ENCODE results near the gene C20orf141.
"Not testable (repeated sequence)": the region's sequence is repeated elsewhere in the genome, so short reads cannot be mapped to it uniquely, and the experiment has no call there.

C20orf141 gene, protein sequence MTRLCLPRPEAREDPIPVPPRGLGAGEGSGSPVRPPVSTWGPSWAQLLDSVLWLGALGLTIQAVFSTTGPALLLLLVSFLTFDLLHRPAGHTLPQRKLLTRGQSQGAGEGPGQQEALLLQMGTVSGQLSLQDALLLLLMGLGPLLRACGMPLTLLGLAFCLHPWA

DNA sequence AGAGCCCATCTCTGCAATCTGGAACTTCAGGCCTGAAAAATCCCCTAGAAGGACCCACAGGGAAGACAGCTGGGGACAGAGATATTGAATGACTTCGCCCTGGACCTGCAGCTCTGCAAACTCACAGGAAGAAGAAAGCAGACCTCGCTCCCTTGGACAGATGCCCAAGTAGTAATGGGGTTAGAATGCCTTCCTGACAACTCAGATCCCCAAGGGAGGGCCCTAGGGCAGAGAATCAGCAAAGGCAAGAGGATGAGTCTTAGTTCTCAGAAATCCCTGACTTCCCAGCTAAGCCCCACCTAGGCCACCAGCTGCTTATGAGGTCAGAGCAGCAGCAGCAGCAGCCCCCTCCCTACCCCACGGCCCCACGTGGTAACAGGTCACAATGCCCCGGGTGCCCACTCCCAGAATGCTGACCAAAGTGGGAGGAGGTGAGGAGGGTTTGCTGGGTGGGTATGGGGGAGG is at the start of gene C20orf141:
C20orf141 (plus strand) TSS at position 401 of the 465 bp plus-strand sequence. CDS start 198 bp downstream, outside the sequence.
- Histone ChIP-seq H3K27me3 (ENCODE audit: control insufficient read depth, insufficient read depth, low read length) (peaks cover 19% of the 10 kb centered on the region), H3K9me3 (ENCODE audit: control insufficient read depth, insufficient read depth, low read depth, low read length) (peaks cover 6% of the 10 kb centered on the region), H3K36me3 (ENCODE audit: control insufficient read depth, insufficient read depth, low read length) (no peaks in the 10 kb centered on the region), H3K4me1 (ENCODE audit: control insufficient read depth, insufficient read depth, low read length) (peaks cover 5% of the 10 kb centered on the region; the same call in 1 of the 2 replicates), H3K27ac (ENCODE audit: low read depth, low read length) (no peak within 1 kb of the TSS), H3K9ac (ENCODE audit: low read length) (no peak within 1 kb of the TSS), H3K4me3 (ENCODE audit: low read depth, low read length) (no peak within 1 kb of the TSS)

DNA sequence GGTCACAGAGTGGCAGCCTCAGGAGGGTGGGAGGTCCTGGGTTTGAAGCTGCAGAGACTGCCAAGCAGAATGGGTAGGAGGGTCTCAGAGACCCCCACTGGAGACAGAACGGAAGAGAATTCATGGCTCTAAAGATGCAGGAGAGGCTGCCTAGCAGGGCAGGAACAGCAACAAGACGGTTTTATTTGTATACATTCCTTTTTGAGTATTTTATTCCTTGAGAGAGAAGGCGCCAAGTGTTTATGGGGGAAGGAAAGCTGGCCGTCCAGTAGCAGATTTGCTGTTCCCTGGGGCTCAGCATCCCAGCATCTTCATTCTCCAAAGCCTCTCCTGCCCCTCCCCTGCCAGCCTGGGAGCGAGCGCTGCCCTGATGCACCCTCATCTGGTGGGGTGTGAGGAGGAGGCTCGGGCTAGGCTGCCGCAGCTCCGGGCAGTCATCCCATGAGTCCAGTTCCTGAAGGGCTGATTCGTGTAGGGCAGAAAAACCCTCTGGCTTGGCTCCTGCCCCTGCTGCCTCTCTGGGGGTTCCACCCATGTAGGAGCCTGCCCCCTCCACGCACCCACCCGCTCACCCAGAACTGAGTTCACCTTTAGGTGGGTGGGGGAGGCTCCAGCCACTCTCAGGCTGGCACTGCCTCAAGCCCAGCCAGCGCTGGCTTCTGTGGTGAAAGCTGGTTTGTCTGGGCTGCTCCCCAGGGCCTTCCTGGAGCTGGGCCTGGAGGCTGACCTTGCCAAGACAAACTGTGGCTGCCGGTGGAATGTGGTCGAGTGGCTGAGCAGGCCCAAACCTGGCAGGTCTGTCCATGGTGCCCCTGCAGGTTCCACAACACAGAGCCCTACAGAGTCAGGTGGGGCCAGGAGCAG is 46.8 kb upstream of the C20orf141 start:
- Histone ChIP-seq H3K4me1 (ENCODE audit: control insufficient read depth, insufficient read depth, low read length) (peaks cover 6% of the 10 kb centered on the region; the same call in 1 of the 2 replicates), H3K27me3 (ENCODE audit: control insufficient read depth, insufficient read depth, low read length) (peaks cover 9% of the 10 kb centered on the region; the same call in 1 of the 2 replicates), H3K9me3 (ENCODE audit: control insufficient read depth, insufficient read depth, low read depth, low read length) (no peaks in the 10 kb centered on the region), H3K27ac (ENCODE audit: low read depth, low read length) (no peak overlapping the region), H3K9ac (ENCODE audit: low read length) (no peak overlapping the region), H3K36me3 (ENCODE audit: control insufficient read depth, insufficient read depth, low read length) (no peaks in the 10 kb centered on the region), H3K4me3 (ENCODE audit: low read depth, low read length) (no peak overlapping the region)

DNA sequence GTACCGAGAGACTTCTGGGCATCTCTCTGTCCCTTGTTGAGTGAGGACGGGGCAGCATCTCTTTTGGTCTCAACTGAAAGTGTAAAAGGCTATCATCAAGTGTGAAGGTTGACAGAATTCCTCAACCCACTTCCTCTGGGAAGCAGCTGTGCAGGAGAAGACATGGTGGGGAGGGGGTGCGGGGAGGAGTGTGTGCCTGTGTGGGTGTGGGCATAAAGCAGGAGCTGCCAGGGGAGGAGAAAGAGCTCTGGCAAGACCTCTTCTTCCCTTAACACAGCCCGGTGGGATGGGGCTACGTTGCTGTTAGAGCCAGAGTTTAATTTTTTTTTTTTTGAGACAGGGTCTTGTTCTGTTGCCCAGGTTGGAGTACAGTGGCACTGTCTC is 46.2 kb upstream of the C20orf141 start:
- H3K4me3 ChIP-seq (ENCODE audit: low read depth, low read length): no peak overlapping the region
- H3K9ac ChIP-seq (ENCODE audit: low read length): no peak overlapping the region
- H3K27me3 ChIP-seq (ENCODE audit: control insufficient read depth, insufficient read depth, low read length): peaks cover 9% of the 10 kb centered on the region; the same call in 1 of the 2 replicates
- H3K27ac ChIP-seq (ENCODE audit: low read depth, low read length): no peak overlapping the region
- H3K4me1 ChIP-seq (ENCODE audit: control insufficient read depth, insufficient read depth, low read length): peaks cover 6% of the 10 kb centered on the region; the same call in 1 of the 2 replicates
- H3K36me3 ChIP-seq (ENCODE audit: control insufficient read depth, insufficient read depth, low read length): no peaks in the 10 kb centered on the region
- H3K9me3 ChIP-seq (ENCODE audit: control insufficient read depth, insufficient read depth, low read depth, low read length): no peaks in the 10 kb centered on the region

DNA sequence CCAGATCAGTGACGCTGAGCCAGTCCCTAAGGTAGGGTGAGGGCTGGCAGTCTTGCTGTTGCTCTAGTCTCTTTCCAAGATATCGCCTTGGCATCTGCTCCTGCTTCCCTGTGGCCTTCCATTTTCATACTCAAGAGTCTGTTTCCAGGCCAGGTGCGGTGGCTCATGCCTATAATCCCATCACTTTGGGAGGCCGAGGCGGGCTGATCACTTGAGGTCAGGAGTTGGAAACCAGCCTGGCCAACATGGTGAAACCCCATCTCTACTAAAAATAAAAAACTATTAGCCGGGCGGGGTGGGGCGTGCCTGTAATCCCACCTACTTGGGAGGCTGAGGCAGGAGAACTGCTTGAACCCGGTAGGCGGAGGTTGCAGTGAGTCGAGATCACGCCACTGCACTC is 44.7 kb upstream of the C20orf141 start:
- H3K36me3 ChIP-seq (ENCODE audit: control insufficient read depth, insufficient read depth, low read length); H3K9me3 ChIP-seq (ENCODE audit: control insufficient read depth, insufficient read depth, low read depth, low read length); H3K4me1 ChIP-seq (ENCODE audit: control insufficient read depth, insufficient read depth, low read length); H3K27me3 ChIP-seq (ENCODE audit: control insufficient read depth, insufficient read depth, low read length); H3K4me3 ChIP-seq (ENCODE audit: low read depth, low read length); H3K9ac ChIP-seq (ENCODE audit: low read length); H3K27ac ChIP-seq (ENCODE audit: low read depth, low read length): not testable (repeated sequence)

DNA sequence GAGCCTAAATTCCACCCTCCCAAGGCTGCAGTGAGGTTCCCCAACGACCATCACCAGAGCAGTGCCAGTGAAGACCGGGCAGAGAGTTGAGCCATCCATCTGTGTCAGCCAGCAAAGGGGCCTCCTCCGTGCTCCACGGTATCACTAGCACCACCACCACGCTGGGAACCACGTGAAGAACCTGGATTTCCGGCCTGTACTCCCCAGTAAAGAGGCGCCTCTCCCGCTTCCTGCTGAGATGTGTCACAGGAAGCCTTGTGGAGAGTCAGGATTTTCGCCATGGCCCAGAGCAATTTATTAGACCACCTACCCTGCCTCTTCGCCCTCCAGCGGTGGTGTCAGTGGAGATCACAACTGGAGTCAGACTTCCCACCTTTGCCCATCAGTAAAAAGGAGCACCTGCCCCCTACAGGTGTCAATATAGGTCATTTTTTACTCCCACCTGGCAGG is 43.1 kb upstream of the C20orf141 start:
- peaks cover 9% of the 10 kb centered on the region; the same call in 1 of the 2 replicates for H3K27me3 ChIP-seq (ENCODE audit: control insufficient read depth, insufficient read depth, low read length)
- H3K36me3 ChIP-seq (ENCODE audit: control insufficient read depth, insufficient read depth, low read length): no peaks in the 10 kb centered on the region
- no peak overlapping the region for H3K27ac ChIP-seq (ENCODE audit: low read depth, low read length)
- H3K9ac ChIP-seq (ENCODE audit: low read length): no peak overlapping the region
- H3K4me1 ChIP-seq (ENCODE audit: control insufficient read depth, insufficient read depth, low read length): peaks cover 6% of the 10 kb centered on the region; the same call in 1 of the 2 replicates
- H3K9me3 ChIP-seq (ENCODE audit: control insufficient read depth, insufficient read depth, low read depth, low read length): 0 out of 2 replicates have a peak, but pooled peaks cover 2% of the 10 kb centered on the region
- H3K4me3 ChIP-seq (ENCODE audit: low read depth, low read length): no peak overlapping the region

DNA sequence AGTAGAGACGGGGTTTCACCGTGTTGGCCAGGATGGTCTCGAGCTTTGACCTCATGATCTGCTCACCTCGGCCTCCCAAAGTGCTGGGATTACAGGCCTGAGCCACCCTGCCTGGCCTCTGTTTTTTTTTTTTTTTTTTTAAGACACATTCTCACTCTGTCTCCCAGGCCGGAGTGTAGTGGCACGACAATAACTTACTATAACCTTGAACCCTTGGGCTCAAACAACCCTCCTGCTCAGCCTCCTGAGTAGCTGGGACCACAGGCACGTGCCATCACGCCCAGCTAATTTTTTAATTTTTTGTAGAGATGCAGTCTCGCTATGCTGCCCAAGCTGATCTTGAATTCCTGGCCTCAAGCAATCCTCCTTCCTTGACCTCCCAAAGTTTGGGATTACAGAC is 41.0 kb upstream of the C20orf141 start:
- no peak overlapping the region for H3K9ac ChIP-seq (ENCODE audit: low read length)
- peaks cover 5% of the 10 kb centered on the region; the same call in 1 of the 2 replicates for H3K27me3 ChIP-seq (ENCODE audit: control insufficient read depth, insufficient read depth, low read length)
- 0 out of 2 replicates have a peak, but pooled peaks cover 2% of the 10 kb centered on the region for H3K9me3 ChIP-seq (ENCODE audit: control insufficient read depth, insufficient read depth, low read depth, low read length)
- H3K4me3 ChIP-seq (ENCODE audit: low read depth, low read length): no peak overlapping the region
- H3K27ac ChIP-seq (ENCODE audit: low read depth, low read length): no peak overlapping the region
- no peaks in the 10 kb centered on the region for H3K36me3 ChIP-seq (ENCODE audit: control insufficient read depth, insufficient read depth, low read length)
- peaks cover 6% of the 10 kb centered on the region; the same call in 1 of the 2 replicates for H3K4me1 ChIP-seq (ENCODE audit: control insufficient read depth, insufficient read depth, low read length)

DNA sequence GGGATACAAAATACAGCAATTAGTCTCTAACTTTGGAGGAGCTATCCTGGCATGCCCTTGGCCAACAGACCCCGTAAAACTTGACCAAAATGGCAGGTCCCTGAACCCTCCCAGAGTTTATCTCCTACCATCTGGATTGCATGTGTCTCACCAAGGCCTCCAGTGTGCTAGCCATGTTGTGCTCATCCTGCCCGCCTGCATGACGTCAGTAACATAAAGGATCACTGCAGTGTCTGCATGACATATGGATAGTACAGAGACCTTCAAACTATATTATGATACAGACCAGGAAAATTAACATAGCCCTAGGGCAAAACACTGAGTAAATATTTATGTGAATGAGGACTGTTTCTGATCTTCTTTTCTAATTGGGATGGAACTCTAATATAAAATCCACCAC is 39.6 kb upstream of the C20orf141 start:
- peaks cover 6% of the 10 kb centered on the region; the same call in 1 of the 2 replicates for H3K4me1 ChIP-seq (ENCODE audit: control insufficient read depth, insufficient read depth, low read length)
- no peak overlapping the region for H3K9ac ChIP-seq (ENCODE audit: low read length)
- no peaks in the 10 kb centered on the region for H3K27me3 ChIP-seq (ENCODE audit: control insufficient read depth, insufficient read depth, low read length)
- H3K4me3 ChIP-seq (ENCODE audit: low read depth, low read length): no peak overlapping the region
- no peak overlapping the region for H3K27ac ChIP-seq (ENCODE audit: low read depth, low read length)
- no peaks in the 10 kb centered on the region for H3K36me3 ChIP-seq (ENCODE audit: control insufficient read depth, insufficient read depth, low read length)
- H3K9me3 ChIP-seq (ENCODE audit: control insufficient read depth, insufficient read depth, low read depth, low read length): 0 out of 2 replicates have a peak, but pooled peaks cover 2% of the 10 kb centered on the region

DNA sequence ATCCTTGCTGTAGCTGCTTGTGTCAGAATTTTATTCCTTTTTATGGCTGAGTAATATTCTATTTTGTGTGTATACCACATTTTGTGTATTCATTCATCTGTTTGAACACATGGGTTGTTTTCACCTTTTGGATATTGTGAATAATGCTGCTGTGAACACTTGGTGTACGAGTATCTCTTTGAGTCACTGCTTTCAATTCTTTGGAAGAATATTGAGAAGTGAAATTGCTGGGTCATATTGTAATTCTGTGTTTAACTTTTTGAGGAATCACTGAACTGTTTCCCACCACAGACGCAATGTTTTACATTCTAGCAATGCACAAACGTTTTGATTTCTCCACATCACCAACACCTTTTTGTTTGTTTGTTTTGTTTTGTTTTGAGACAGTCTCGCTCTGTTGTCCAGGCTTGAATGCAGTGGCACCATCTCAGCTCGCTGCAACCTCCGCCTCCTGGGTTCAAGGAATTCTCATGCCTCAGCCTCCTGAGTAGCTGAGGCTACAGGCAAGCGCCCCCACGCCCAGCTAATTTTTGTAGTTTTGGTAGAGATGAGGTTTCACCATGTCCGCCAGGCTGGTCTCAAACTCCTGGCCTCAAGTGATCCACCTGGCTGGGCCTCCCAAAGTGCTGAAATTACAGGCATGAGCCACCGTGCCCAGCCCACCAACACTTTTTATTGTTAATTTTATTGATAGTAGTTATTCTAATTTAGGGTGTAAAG is 36.0 kb upstream of the C20orf141 start:
- Histone ChIP-seq H3K27me3 (ENCODE audit: control insufficient read depth, insufficient read depth, low read length) (peaks cover 8% of the 10 kb centered on the region), H3K36me3 (ENCODE audit: control insufficient read depth, insufficient read depth, low read length) (no peaks in the 10 kb centered on the region), H3K9me3 (ENCODE audit: control insufficient read depth, insufficient read depth, low read depth, low read length) (0 out of 2 replicates have a peak, but pooled peaks cover 2% of the 10 kb centered on the region), H3K4me1 (ENCODE audit: control insufficient read depth, insufficient read depth, low read length) (no peaks in the 10 kb centered on the region), H3K27ac (ENCODE audit: low read depth, low read length) (no peak overlapping the region), H3K9ac (ENCODE audit: low read length) (no peak overlapping the region), H3K4me3 (ENCODE audit: low read depth, low read length) (no peak overlapping the region)

DNA sequence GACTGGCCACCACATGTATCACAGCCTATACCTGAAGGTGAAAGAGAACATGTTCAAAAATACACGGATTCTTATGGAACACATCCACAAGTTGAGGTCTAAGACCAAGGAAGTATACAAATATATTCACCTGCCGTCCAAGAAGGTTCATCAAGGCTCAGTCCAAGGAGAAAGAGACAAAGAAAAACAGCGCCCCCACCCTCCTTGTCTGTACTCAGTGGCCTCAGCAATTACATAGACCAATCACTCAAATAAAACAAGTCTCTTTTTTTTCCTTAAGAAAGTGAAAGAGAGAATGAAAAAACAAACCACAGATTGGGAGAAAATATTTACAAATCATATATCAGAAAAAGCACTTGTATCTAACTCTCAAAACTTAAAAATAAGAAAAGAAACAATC is 33.8 kb upstream of the C20orf141 start:
- no peak overlapping the region for H3K9ac ChIP-seq (ENCODE audit: low read length)
- H3K4me1 ChIP-seq (ENCODE audit: control insufficient read depth, insufficient read depth, low read length): no peaks in the 10 kb centered on the region
- 0 out of 2 replicates have a peak, but pooled peaks cover 1% of the 10 kb centered on the region for H3K9me3 ChIP-seq (ENCODE audit: control insufficient read depth, insufficient read depth, low read depth, low read length)
- H3K27me3 ChIP-seq (ENCODE audit: control insufficient read depth, insufficient read depth, low read length): peaks cover 8% of the 10 kb centered on the region
- no peaks in the 10 kb centered on the region for H3K36me3 ChIP-seq (ENCODE audit: control insufficient read depth, insufficient read depth, low read length)
- H3K27ac ChIP-seq (ENCODE audit: low read depth, low read length): no peak overlapping the region
- no peak overlapping the region for H3K4me3 ChIP-seq (ENCODE audit: low read depth, low read length)

DNA sequence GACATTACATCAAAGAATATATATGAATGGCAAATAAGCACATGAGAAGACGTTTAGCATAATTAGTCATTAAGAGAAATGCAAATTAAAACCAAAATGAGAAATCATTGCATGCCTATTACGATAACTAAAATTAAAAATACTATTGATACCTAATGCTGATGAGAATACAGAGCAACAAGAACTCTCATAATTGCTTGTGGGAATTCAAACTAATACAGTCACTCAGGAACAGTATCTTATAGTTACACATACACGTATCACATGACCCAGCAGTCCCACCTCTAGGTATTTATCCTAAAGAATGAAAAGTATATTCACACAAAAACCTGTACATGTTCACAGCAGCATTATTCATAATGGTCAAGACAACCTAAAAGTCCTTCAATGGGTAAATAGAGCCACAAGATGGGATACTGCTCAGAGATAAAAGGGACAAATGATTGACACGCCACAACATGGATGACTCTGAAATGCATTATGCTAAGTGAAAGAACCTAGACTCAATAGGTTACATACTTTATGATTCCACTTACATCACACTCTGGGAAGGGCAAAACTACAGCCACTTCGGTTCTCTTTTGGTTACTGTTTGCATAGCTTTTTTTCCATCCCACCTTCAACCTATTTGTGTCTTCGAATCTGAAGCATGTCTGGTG is 30.8 kb upstream of the C20orf141 start:
- H3K4me3 ChIP-seq (ENCODE audit: low read depth, low read length): no peak overlapping the region
- H3K4me1 ChIP-seq (ENCODE audit: control insufficient read depth, insufficient read depth, low read length): no peaks in the 10 kb centered on the region
- no peak overlapping the region for H3K27ac ChIP-seq (ENCODE audit: low read depth, low read length)
- no peak overlapping the region for H3K9ac ChIP-seq (ENCODE audit: low read length)
- no peaks in the 10 kb centered on the region for H3K36me3 ChIP-seq (ENCODE audit: control insufficient read depth, insufficient read depth, low read length)
- H3K27me3 ChIP-seq (ENCODE audit: control insufficient read depth, insufficient read depth, low read length): peaks cover 8% of the 10 kb centered on the region
- no peaks in the 10 kb centered on the region for H3K9me3 ChIP-seq (ENCODE audit: control insufficient read depth, insufficient read depth, low read depth, low read length)
